Measurements from ENCODE around the gene ERC2.

The ERC2 gene

GRCh38 chr3:55623786-55624185, 844.5 kb downstream of the ERC2 start:
- DNase-seq (ENCODE audit: low read depth) = no peak
- no peak overlapping the region for H3K4me3 ChIP-seq (ENCODE audit: control insufficient read depth, low read depth, low read length)
- no peak for TF ChIP-seq CTCF (conservative IDR thresholded peaks at IDR 0.05; ENCODE audit: control insufficient read depth, insufficient read depth, low read depth, low read length)

- H3K4me3 ChIP-seq (ENCODE audit: control insufficient read depth, low read depth, low read length) = no peak overlapping the region
- TF ChIP-seq CTCF (conservative IDR thresholded peaks at IDR 0.05; ENCODE audit: control insufficient read depth, insufficient read depth, low read depth, low read length) = no peak
- DNase-seq (ENCODE audit: low read depth) = peak; percentile 7
Observed at GRCh38 chr3:55622733-55623132, 845.5 kb downstream of the ERC2 start.

- peak; percentile 40 for DNase-seq (ENCODE audit: low read depth)
- H3K4me3 ChIP-seq (ENCODE audit: control insufficient read depth, low read depth, low read length) = no peak overlapping the region
- TF ChIP-seq CTCF (conservative IDR thresholded peaks at IDR 0.05; ENCODE audit: control insufficient read depth, insufficient read depth, low read depth, low read length) = no peak
Observed at GRCh38 chr3:55622116-55622515, 846.2 kb downstream of the ERC2 start.

- no peak overlapping the region for H3K4me3 ChIP-seq (ENCODE audit: control insufficient read depth, low read depth, low read length)
- no peak for TF ChIP-seq CTCF (conservative IDR thresholded peaks at IDR 0.05; ENCODE audit: control insufficient read depth, insufficient read depth, low read depth, low read length)
- DNase-seq (ENCODE audit: low read depth) = no peak
Observed at GRCh38 chr3:55621648-55622047, 846.6 kb downstream of the ERC2 start.

- no peak for DNase-seq (ENCODE audit: low read depth)
- TF ChIP-seq CTCF (conservative IDR thresholded peaks at IDR 0.05; ENCODE audit: control insufficient read depth, insufficient read depth, low read depth, low read length) = no peak
- no peak overlapping the region for H3K4me3 ChIP-seq (ENCODE audit: control insufficient read depth, low read depth, low read length)
Observed at GRCh38 chr3:55621026-55621422, 847.2 kb downstream of the ERC2 start.

GRCh38 chr3:55620351-55621025, 847.8 kb downstream of the ERC2 start:
- no peak for DNase-seq (ENCODE audit: low read depth)
- H3K4me3 ChIP-seq (ENCODE audit: control insufficient read depth, low read depth, low read length) = no peak overlapping the region
- no peak for TF ChIP-seq CTCF (conservative IDR thresholded peaks at IDR 0.05; ENCODE audit: control insufficient read depth, insufficient read depth, low read depth, low read length)

Measured in fibroblast of mammary gland (primary cell).